ENCODE results near the gene NDUFA6.

- TF ChIP-seq CTCF (IDR thresholded peaks at IDR 0.05) (no peak), POLR2A (IDR thresholded peaks at IDR 0.05) (no peak)
Observed at GRCh38 chr22:42067671-42068251, 22.8 kb downstream of the NDUFA6 start.
